ENCODE measurements around the gene CLDN19.
A peak's percentile ranks its signal among the peaks of the same experiment; 100 is the strongest.

CLDN19 gene

GRCh38 chr1:42692911-42693310 lies 47.1 kb downstream of the CLDN19 start:
- no peak for DNase-seq

- DNase-seq = no peak
These were observed 47.6 kb downstream of the CLDN19 start for GRCh38 chr1:42692461-42692860.

- no peak for DNase-seq
These were observed 48.9 kb downstream of the CLDN19 start for GRCh38 chr1:42691157-42691498.

DNA sequence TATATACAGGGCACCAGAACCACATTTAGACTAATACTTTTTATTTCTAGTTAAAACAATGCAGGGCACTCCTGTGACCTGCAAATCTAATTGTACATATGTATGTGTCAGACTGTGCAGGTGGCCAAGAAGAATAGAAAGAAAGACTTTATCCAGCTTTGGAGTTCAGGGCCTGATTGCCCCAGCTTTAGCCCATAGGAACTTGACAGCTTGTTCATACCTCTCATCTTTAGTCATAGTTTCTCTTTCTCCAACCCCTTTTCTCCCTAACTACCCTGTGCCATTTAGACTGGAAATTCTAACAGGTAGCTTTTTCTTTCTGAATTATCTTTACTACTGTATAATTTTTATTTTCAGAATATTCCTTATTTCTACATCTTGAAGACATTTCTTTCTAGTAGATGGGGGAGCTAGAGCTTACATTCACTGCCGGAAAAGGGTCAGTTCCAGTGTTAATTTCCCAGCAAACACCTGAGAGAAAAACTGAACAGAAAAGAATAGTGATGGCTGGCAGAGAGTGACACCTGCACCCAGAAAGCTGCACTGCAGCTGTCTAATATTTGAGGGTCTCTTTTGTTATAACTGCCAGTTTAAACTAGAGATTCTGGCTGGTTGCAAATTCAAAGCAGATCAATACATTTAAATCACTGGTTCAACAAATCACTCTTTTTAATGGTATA lies 49.4 kb downstream of the CLDN19 start:
- no peak for DNase-seq

- no peak for DNase-seq
These were observed 50.1 kb downstream of the CLDN19 start for GRCh38 chr1:42689912-42690311.

DNA sequence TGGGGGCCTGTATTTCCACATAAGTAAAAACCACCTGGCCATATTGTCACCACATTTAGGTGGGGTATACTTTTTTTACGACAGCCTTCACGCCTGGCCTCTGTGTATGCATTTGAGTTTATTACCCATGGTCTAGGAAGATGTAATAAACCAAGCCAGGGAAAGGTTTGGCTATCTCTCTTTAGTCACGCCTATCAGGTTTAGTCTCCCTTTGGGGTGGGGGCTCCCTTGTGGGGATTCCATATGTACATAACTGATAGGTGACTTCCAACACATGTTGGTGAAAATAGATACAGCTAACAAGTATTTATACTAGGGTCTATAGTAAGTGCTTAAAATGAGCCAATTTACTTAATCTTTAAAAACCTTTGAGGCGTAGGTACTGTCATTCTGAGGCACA lies 53.6 kb downstream of the CLDN19 start:
- DNase-seq = no peak

GRCh38 chr1:42684139-42684538 lies 55.9 kb downstream of the CLDN19 start:
- peak; percentile 9 for DNase-seq
